Skin of body (tissue), 2 donors: ENCODE data around the gene CHST1. TPM values are rescaled to one million over a fixed set of nuclear protein-coding genes. Genes with fewer than 3 reads are reported as not detected.

ENCODE experiments used
- DNase-seq: peaks from one replicate; lab custom pipeline; 2025; lab: John Stamatoyannopoulos, UW
- total RNA-seq: library from RNA; depleted of rRNA; stranded (reverse); fragments of >200 nt; gene quantifications from one replicate; pipeline ENCODE4 v1.2.3, GENCODE V29; 2014

Gene CHST1
- total RNA-seq, 1 donor from 2014 or later, result 0.59 TPM

DNA sequence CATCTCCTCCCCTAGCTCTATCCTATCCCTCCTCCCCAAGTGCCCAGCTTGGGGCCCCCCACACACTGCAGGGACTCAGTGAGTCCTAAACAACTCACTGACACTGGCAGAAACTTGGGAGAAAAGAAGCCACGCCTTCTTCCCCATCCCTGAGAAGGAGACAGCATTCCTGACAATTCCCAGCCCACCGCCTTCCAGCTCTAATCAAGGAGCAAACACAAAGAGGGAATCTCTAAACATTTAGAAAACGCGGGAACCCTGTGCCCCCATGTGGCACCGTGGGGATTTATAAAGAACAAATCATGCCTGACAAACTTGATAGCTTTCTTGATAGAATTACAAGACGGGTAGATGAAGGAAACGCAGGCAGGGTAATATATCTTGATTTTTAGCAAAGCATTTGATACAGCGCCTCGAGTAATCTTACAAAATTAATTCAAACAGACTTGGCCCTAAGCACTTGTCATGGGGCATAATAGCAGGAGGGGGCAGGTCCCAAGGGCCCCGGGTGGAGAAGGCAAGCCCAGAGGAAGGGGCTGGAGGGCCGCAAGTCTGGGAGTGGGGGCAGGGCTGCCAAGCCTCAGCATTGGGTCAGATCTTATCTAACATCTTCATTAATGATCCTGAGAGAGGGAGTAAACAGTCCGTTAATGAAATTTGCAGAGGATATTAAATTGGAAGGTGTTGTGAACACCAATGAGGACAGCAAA lies 4.5 kb downstream of the CHST1 start:
- no peak for DNase-seq

DNA sequence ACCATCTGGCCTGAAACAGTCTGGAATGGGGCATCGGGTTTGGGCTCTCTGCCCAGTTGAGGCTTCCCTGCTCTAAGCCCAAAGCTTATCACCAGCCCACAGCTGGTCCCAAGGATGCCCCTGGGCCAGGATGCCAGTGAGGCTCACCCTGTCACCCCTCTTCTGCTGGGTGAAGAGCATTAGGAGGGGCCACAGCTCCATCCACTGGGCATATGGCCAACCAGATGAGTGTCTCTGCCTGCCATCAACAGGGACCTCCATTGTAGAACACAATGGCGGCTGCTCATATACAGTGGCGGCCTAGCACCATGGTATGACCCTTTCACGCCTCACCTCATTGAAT lies 5.6 kb downstream of the CHST1 start:
- DNase-seq, result no peak

DNA sequence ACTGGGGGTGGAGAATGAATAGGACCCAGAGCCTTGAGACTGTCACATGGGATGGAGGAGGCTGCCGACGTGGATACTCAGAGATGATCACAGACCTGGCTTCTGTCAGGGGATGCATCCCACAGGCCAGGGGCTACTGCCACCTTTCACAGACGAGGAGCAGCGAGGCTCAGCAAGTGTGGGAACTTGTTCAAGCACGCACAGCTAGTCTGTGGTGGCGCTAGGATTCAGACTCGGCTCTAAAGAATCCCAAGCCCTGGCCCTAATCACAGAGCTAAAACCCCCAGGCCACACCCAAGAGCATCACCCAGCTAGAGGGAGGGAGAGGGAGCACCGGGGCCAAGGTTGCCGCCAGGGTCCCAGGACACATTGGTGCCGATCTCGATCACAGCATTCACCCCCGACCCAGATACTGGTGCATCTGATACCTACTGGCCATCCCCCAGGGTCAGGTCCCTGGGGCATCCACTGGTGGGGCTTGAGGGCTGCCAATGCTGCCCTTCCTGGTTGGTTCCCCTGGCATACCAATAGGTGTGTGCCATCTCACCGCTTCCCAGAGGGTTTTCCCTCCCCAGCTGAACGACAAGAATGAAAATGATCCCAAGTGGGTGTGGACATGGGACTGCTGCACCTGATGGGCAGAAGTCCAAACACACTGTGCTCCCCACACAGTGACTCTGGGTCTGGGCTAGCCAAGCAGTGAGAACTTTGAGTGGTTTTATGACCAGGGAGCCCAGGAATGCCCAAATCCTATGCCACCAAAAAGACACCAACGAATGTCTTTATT lies 6.2 kb downstream of the CHST1 start:
- no peak for DNase-seq

DNA sequence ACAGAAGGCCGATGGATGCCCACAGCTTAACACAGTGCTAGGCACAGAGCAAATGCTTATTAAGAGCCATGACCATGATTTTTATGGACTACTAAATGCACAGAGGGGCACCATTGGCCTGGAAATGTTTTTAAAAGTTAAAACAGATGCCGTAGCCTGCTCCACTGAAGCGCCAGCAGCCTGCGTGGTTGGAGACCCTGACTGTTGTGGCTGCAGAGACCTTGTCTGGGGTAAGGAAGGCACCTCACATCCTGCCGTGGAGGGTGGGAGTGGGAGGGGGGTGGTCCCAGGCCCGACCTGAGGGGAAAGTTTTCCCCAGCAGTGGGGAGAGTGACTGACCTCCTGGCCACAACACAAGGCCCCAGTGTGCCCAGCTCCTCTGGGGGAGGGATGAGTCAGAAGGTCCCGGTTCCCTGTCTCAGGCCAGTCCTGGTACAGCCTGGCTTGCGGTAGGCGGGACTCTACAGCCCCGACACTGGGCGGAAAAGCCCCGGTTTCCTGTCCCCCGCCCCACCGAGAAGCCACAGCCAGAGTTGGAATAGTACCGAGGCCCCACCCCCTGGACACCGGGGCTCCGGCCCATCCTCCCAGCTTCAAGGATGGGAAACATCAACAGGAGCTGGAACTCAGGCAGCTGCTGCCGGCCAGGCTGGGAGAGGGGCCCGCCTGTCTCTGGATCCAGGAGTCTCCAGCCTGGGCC lies 7.0 kb downstream of the CHST1 start:
- peak; percentile 21 for DNase-seq

DNA sequence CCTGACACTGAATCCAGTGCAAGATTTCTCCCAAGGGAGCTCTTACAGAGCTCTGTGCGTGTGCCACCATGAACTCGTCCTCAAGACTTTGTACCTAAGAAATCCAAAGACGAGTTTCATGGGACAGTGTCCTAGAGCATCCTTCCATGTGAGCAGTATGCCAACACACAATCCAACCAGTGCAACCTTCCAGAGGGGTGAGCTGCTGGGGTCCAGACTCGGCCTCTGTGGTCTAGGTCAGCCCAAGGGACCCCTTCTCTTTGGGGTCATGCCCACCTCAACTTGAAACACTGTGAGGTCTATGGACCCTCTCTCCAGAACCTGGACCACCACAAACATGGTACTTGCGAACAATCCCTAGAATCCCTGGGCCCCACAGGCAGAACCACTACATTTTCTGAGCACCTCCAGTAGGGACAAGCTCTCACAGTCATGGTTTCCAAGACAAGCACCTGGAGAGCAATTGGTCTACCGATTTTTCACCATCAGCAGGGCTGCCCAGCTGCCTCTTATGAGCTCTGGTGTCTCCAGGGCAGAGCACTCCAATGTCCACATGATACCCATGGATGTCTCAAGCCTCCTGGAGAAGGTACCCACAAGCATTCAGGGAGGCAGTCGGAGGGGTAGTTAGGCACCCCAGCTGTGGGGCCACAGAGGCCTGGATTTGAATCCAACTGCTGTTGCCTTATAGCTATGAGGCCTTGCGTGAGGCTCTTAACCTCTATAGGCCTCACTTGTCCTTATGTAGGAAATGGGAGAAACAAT lies 7.7 kb downstream of the CHST1 start:
- no peak for DNase-seq

DNA sequence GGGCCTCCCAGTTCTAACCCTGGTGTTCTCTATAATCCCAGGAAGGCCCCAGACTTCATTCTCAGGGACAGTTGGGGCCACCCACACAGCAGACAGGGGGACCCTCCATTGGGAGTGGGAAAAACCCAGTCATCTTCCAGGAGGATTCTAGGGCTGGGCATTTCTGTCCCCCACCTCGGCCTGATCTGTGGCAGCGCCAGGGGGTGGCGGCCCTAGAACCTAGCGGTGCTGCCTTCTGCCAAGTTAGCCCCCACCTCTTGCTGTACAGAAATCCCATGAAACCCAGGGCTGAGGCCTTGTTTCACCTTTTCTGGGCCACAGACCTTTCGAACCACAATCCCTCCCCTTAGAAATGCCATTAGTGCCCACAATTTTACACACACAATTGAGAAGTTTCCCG lies 9.6 kb downstream of the CHST1 start:
- no peak for DNase-seq

DNA sequence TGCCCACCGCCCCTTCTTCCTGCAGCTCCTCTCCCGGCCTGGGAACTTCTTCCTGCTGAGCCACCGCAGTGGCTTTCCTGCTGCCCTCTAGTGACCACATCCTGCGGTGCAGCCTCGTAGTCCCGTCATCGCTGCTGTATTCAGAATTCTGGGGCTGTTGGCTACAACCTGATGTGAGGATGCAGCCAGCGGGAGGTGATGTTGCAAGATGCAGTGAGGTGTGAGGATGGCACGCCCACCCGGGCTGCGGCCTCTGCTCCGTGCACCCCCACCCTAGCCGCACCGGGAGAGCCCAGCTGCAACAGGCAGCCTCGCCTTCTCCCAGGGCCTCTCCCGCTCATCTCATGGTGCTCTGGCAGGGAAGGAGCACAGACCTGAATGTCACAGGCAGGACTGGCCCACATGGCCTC lies 10.1 kb downstream of the CHST1 start:
- DNase-seq, result peak; percentile 12

DNA sequence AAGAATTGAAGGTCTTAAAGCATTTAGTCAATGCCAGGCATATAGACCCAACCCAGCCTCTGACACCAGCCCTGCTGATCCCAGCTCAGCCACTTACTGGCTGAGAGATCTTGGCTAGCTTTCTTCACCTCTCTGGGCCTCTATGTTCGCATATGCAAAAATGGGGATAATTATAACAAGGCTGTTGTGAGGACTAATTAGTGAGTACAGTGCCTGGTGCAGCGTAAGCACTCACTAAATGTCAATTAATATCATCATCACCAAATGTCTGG lies 10.5 kb downstream of the CHST1 start:
- DNase-seq, result no peak

DNA sequence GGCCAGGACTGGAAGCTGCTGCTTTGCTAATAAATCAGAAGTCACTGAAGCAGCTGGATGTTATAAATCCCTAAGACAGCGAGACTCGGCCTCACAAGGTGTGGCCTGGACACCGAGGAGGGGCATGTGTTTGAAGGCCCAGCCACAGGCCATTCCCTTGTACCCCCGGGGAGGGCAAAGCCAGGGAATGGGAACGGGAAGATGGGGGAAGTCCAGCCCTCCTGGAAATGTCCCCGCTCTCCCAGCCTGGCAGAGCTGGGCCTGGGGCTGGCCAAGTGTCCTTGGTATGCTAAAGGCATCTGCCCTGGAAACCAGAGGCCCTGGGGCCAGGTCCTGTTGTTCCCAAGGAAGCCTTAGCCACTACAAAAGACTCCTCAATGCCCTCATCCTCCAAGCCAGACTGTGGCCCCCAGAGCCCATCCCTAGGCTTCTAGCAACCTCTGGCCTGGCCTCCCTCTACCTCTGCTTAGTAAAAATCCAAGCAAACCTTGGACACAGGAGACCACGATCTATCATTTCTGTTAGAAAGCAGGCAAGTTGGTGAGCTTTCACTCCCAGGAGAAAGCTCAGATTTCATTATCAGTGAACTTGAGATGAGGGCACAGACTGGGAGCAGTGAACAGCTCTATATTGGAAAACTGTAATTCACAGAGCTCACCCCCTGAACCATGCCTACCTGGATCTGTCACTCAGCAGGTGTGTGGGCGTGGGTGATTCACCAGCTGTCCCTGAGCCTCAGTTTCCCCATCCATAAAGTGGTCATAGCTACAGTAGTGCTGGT lies 11.0 kb downstream of the CHST1 start:
- DNase-seq, result no peak

DNA sequence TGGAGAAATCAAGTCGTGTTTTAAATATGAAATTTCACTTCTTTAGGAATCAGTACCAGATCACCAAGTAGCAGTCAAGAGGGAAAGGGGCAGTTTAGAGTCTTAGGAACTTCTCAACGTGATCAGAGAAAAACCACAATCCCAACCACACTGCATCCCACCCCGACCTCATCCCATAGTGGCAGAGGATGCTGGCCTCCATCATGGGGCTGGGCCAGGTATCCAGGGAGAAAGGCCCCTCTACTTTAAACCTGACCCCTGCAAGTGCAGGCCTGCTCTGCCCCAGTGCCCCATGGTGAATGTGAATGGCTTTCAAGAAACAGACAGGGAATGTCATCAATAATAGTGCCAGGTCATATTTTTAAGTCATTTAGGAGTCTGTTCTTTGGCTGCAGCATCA lies 12.1 kb downstream of the CHST1 start:
- DNase-seq, result no peak

DNA sequence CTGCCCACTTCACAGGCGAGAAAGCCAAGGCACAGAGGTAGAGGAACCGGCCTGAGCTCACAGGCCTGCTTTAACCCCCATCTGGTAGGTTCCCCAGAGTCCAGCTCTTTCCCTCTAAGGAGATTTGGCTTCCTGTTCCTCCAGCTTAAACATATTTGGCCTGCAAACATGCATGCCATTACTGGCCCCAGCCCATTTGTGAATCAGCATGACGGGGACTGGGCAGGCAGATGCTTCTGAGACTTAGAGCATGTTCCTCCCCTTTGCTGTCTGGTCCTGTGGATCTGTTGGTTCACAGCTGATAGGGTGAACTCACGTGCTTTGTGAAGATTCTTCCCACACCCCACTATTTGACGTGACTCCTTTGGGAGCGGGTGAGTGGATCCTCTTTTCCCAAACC lies 12.6 kb downstream of the CHST1 start:
- DNase-seq, result no peak

DNA sequence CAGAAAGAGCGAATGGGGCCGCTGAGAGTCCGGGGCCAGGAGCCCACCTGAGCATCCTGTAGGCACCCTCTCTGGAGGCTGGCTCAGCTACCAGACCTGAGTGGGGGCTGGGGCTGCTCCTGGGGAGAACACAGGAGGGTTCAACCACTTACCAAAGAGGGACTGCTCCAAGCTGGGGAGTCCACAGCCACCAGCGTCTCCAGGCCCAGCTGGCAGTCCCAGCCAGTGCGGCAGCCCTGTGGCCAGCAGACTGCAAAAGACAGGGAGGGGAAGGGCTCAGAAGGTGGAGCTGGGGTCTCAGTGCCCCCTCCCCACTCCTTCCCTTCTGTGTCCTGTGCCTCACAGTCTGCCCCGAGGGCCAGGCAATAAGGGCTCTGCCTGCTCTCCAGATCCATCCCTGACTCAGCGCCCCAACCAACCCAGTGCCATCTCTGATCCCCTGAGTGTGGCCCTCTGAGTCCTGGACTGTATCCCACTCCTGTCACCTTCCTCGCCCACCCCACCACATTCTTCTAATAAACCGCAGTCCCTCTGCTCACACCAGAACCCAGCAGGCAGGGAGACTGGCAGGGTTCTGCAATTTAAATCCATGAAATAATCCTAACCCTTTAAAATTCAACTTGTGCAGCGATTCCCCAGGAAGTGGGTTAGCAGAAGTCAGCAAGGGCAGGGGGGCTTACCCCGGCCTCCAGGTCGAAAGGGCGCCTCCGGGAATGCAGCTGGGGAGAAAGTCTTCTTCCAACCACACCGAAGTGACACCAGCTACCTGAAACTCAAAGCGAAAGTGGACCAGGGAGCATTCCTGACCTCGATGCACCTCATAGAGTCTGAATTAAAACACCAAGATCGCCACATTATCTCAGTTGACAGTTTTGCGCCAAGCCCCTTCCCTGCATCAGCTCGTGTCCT lies 13.3 kb downstream of the CHST1 start:
- DNase-seq, result no peak

DNA sequence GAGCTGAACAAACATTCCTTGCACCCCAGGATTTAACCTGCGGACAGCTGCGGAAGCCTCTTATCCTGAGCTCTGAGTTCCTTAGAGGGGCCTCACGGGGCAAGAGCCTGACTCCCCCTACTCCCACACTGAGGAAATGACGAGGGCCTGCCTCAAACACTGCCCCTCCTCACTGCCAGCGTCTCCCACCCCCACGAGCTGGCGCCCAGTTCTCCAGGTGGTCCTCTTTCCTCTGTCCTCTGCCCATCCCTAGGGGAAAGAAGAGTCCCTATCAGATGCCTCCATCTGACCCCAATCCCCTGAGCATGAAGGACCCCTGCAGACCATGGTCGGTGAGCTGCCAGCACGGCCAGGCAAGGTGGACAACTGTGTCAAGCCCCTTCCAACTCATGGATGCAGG lies 14.3 kb downstream of the CHST1 start:
- DNase-seq, result no peak

DNA sequence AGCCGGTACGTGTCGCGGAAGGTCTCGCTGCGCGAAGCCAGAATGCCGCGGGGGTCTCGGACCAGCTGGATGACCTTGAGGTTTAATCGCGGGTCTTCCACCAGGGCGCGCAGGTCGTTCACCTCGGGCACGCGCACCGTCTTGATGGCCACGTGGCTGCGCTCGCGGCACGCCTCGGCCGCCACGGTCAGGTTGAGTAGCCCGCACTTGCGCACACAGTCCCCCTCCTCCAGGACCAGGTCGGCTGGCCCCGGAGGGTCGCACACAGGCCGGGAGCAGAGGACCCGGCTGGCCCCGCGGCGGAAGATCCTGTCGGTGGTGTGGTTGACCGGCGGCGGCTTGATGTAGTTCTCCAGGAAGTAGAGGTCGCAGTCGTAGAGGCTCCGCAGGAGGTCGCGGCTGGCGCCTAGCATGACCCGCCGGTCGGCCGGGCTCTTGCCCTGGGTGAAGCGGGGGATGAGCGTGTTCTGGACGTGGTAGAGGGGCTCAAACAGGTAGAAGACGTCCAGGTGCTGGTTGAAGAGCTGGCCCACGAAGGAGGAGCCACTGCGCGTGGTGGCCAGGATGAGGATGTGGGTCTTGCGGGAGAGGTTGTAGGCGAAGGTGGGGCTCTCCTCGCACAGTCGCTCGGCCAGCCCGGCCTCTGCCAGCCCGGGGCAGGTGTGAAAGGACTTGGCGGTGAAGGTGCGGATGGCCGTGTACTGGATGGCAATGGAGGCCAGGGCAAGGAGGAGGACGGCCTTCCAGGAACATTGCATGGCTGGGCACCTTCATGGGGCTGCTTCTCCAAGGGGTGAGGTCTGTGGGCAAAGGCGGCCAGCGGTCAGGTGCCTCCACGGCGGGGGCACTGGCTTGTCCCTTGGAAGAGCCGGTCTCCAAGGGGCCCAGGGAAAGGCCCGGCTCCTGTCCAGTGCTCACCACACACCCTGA lies 15.0 kb downstream of the CHST1 start:
- no peak for DNase-seq

DNA sequence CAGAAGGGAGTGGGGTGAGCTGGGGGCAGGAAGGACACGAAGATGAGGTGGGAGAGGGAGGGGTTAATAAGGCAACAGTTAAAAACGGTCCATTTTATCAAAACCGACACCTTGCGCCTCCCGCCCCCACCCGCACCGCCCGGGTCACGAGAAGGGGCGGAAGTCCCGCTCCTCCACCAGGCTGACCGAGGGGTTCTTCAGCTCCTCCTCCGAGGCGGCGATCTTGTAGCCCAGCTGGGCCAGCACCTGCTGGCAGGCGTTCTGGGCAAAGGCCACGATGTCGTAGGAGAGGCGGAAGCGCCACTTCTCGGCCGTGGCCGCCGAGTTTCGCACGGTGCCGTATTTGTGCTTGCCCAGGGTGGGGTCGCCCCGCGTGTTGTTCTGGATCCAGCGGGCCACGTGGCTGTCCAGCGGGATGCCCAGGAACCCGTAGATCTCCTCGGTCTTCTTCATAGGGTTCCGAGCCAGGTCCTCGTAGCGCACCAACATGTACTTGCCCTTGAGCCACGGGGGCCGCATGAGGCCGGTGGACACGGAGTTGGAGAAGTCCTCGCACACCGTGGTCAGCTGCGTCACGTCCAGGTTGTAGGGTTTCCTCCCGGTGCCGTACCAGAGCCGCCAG lies 15.8 kb downstream of the CHST1 start:
- DNase-seq, result no peak

DNA sequence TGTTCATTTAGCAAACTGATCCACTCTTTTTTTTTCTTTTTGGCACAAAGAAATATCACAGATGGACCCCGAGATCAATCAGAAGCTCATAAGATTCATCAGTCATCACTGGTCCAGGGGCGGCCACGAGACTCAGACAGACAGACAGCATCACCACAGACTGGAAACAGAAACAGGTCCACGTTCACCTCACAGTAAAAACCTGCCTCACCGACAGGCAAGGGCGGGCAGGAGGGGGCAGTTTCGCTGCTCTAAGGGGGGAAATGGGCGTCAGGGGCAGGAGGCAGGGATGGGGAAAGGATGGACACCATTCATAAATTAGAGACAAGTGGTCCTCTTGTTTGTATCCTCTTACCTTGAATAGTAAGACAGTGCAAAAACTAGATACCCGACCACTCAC lies 16.5 kb downstream of the CHST1 start:
- DNase-seq, result no peak

DNA sequence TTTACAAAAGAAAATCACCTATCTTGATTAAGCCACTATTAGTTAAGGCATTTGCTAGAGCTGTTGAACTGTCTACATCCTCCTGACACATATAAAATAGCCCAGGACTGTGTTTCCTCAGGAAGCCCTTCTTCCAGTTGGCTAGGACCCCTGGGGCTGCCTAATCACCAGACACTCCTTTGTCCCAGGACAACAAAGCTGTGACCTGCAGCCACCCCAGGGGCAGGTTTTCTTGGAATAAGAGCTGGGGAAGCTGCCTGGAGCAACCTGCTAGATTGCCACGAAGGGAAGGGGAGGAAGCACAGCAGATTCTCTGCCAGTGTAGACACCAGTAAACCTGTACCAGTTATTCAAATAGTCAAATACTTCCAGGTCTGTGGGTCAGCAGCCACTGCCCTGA lies 17.6 kb downstream of the CHST1 start:
- DNase-seq, result no peak

DNA sequence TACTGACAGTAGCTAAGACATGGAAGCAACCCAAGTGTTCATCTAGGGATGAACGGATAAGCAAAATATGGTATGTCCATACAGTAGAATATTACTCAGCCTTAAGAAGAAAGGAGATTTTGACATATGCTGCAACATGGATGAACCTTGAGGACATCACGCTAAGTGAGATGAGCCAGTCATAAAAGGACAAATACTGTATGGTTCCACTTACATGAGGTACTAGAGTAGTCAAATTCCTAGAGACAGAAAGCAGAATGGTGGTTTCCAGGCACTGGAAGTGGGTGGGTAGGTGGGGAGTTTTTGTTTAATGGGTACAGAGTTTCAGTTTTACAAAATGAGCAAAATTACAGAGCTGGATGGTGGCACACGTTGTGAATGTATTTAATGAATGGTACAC lies 18.1 kb downstream of the CHST1 start:
- DNase-seq, result no peak
